Effector memory CD8-positive, alpha-beta T cell (primary cell): ENCODE measurements around the gene ITGAE.
A peak's percentile ranks its signal among the peaks of the same experiment; 100 is the strongest.
"Not testable (repeated sequence)": the region's sequence is repeated elsewhere in the genome, so short reads cannot be mapped to it uniquely, and the experiment has no call there.

ENCODE experiments used
- ATAC-seq: fragments of 150-1000 bp; cut with Tn5 transposase; replicated peaks from 2 replicates; pipeline ENCODE4 v1.10.0; 2021; ENCODE audit warnings: mild to moderate bottlenecking, moderate library complexity
- DNase-seq, 3 experiments: peaks; one replicate each; pipeline ENCODE4 v3.0.0; 2021
- H3K27ac Mint-ChIP-seq, 2 donors: one replicate each; pipeline ENCODE4 v1.8.0; 2022; ENCODE audit warnings: mild to moderate bottlenecking in 2 of 2, mixed read lengths in 2 of 2, moderate library complexity in 2 of 2
- H3K27me3 Mint-ChIP-seq, 2 donors: one replicate each; pipeline ENCODE4 v1.8.0; 2022; ENCODE audit warnings: mixed read lengths in 2 of 2
- H3K36me3 Mint-ChIP-seq: one replicate; pipeline ENCODE4 v1.8.0; 2022; ENCODE audit warnings: mild to moderate bottlenecking, moderate library complexity, mixed read lengths; ENCODE audit not compliant: insufficient read depth
- H3K4me1 Mint-ChIP-seq, 2 donors: one replicate each; pipeline ENCODE4 v1.8.0; 2022; ENCODE audit warnings: low read depth in 2 of 2, mixed read lengths in 2 of 2
- H3K4me3 Mint-ChIP-seq, 2 donors: one replicate each; pipeline ENCODE4 v1.8.0; 2022; ENCODE audit warnings: mild to moderate bottlenecking in 2 of 2, mixed read lengths in 2 of 2, moderate library complexity in 2 of 2
- H3K9me3 Mint-ChIP-seq, 2 donors: one replicate each; pipeline ENCODE4 v1.8.0; 2022; ENCODE audit warnings: mixed read lengths in 2 of 2

ITGAE gene

DNA sequence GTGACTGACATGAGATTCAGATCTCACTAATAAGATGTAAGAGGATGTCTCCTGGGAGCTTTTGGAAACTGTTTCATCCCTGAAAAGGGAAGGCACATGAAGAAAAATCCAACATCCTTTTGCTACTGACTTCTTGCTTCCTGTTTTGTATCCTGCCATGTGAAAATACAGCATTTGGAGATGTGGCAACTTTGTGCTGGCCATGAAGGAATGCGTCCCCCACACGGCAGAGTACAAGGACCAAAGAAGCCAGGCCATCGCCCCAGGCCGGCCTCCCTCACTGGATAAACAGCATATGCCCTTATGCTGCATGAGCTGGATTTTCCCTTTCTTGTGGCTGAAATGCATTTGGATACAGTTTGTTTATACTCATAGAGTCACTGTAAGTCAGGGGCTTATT lies 82.8 kb downstream of the ITGAE start:
- ATAC-seq, result no peak

DNA sequence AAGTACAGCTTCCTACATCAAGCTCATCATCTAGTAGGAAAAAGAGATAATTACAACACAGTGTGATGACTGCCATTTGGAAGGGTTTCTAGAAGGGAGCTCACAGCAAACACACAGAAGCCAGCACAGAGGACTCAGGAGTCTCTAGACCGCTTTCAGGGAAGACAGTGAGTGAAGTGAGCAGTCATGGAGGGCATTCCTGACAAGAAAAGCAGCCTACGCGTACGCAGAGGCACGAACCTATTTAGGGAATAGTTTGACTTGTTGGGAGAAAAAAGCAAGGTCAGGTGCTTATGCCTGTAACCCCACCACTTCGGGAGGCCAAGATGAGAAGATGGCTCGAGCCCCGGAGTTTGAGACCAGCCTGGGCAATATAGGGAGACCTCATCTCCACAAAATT lies 85.7 kb downstream of the ITGAE start:
- ATAC-seq (no peak), DNase-seq (no peak)
- no peaks in the 10 kb centered on the region for H3K9me3 Mint-ChIP-seq
- H3K4me1 Mint-ChIP-seq, result peaks cover 29 to 32% of the 10 kb centered on the region in 2 donors
- peak overlapping the region in 1 of 2 donors; percentile 18 for H3K4me3 Mint-ChIP-seq
- H3K27me3 Mint-ChIP-seq, result no peaks in the 10 kb centered on the region
- H3K27ac Mint-ChIP-seq, result no peak overlapping the region
- peaks cover 56% of the 10 kb centered on the region for H3K36me3 Mint-ChIP-seq

More for the DNA sequence above, 82.8 kb downstream of the ITGAE start:
- no peaks in the 10 kb centered on the region for H3K9me3 Mint-ChIP-seq
- no peak overlapping the region for H3K4me3 Mint-ChIP-seq
- no peak overlapping the region for H3K27ac Mint-ChIP-seq
- DNase-seq, result no peak
- H3K27me3 Mint-ChIP-seq, result no peaks in the 10 kb centered on the region
- peaks cover 70% of the 10 kb centered on the region for H3K36me3 Mint-ChIP-seq
- peaks cover 22 to 33% of the 10 kb centered on the region in 2 donors for H3K4me1 Mint-ChIP-seq

- Mint-ChIP-seq H3K27me3 (no peaks in the 10 kb centered on the region), H3K27ac (peak overlapping the region; percentile 62 to 75), H3K4me1 (peaks cover 31 to 34% of the 10 kb centered on the region in 2 donors), H3K36me3 (peaks cover 38% of the 10 kb centered on the region), H3K4me3 (peak overlapping the region; percentile 59 to 71), H3K9me3 (no peaks in the 10 kb centered on the region)
- ATAC-seq (peak; percentile 5), DNase-seq (peak in 1 of 3 experiments; percentile 21)
These were observed 88.1 kb downstream of the ITGAE start for GRCh38 chr17:3712811-3713463.

GRCh38 chr17:3710951-3711383 lies 90.0 kb downstream of the ITGAE start:
- Mint-ChIP-seq H3K4me1 (peaks cover 28 to 29% of the 10 kb centered on the region in 2 donors), H3K9me3 (no peaks in the 10 kb centered on the region), H3K36me3 (peaks cover 25% of the 10 kb centered on the region), H3K4me3 (peak overlapping the region; percentile 60 to 64), H3K27me3 (no peaks in the 10 kb centered on the region), H3K27ac (peak overlapping the region; percentile 62 to 75)
- peak; percentile 65 to 72 (median 70) for DNase-seq
- ATAC-seq, result peak; percentile 94

DNA sequence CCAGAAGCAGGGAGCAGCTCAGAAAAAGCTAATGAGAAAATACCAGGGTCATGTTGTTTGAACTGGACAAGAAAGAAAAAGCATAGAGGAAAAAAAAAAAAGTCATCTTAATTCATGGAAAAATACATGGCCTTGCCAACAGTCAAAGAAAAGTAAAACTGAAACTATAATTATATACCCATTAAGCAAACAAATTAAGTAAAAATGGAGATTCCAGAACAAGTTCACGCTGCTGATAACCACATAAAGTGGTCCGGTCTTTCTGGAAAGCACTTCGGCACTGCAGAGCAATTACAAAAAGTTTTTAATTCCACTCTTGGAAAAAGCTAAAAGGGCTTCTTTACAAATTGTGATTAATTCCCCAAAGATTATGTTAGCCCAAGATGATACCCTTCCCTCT lies 92.6 kb downstream of the ITGAE start:
- Mint-ChIP-seq H3K4me3 (no peak overlapping the region), H3K27ac (no peak overlapping the region), H3K9me3 (no peaks in the 10 kb centered on the region), H3K4me1 (peaks cover 24 to 26% of the 10 kb centered on the region in 2 donors), H3K36me3 (peaks cover 11% of the 10 kb centered on the region), H3K27me3 (no peaks in the 10 kb centered on the region)
- ATAC-seq (no peak), DNase-seq (no peak)

DNA sequence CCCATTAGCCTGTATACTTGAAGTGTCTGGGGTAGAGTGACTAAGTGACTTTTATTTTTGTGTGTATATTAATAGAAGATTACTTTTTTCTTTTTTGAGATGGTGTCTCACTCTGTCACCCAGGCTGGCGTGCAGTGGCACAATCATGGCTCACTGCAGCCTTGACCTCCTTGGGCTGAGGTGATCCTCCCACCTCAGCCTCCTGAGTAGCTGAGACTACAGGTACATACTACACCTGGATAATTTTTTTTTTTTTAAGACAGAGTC lies 95.3 kb downstream of the ITGAE start:
- not testable (repeated sequence) for H3K27me3 Mint-ChIP-seq, H3K9me3 Mint-ChIP-seq, DNase-seq, ATAC-seq, H3K36me3 Mint-ChIP-seq, H3K27ac Mint-ChIP-seq, H3K4me1 Mint-ChIP-seq, H3K4me3 Mint-ChIP-seq

DNA sequence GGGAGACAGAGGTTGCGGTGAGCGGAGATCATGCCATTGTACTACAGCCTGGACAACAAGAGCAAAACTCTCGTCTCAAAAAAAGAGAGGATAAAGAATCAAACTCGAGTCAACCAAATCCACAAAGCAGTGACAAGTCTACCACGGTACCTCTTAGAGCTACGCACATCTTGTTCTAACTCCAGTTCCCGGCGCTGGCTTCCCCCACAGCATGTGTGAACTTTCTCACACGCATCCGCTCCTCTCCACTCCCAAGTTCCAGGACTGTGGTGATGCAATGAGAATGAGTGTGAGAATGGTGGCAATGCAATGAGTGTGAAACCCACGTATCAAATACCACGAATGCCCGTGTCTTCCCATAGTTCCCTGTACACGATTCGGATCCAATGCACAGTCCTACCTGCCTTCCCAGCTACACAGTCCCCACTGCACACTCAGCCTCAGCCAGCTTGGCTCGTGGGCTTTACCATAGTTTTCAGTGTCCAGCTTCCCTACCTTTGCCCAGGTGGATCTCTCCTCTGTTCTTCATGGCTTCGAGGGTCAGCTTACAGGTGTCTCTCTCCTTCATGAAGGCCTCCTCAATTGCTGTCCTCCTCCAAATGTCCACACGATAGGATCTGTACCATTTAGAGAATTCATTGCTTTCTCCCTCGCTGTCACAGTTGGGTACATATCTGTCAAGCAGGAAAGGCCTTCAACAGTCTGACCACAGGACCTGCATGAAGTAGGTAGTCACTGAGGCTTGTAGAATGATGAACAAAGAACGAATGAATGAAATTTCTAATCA lies 95.9 kb downstream of the ITGAE start:
- Mint-ChIP-seq H3K9me3 (no peaks in the 10 kb centered on the region), H3K27me3 (no peaks in the 10 kb centered on the region), H3K4me1 (peaks cover 3 to 9% of the 10 kb centered on the region in 2 donors), H3K4me3 (no peak overlapping the region), H3K36me3 (peaks cover 6% of the 10 kb centered on the region), H3K27ac (peak overlapping the region in 1 of 2 donors; percentile 67)
- DNase-seq, result no peak
- ATAC-seq, result no peak

- not testable (repeated sequence) for ATAC-seq, H3K9me3 Mint-ChIP-seq, H3K4me3 Mint-ChIP-seq, H3K4me1 Mint-ChIP-seq, H3K27me3 Mint-ChIP-seq, H3K27ac Mint-ChIP-seq, DNase-seq, H3K36me3 Mint-ChIP-seq
These were observed 98.9 kb downstream of the ITGAE start for GRCh38 chr17:3702041-3702539.

- Mint-ChIP-seq H3K27ac (no peak overlapping the region), H3K4me1 (peaks cover 4% of the 10 kb centered on the region in 2 donors), H3K4me3 (no peak overlapping the region), H3K9me3 (no peaks in the 10 kb centered on the region), H3K27me3 (no peaks in the 10 kb centered on the region), H3K36me3 (peaks cover 9% of the 10 kb centered on the region)
- no peak for DNase-seq
- ATAC-seq, result no peak
These were observed 101.0 kb downstream of the ITGAE start for GRCh38 chr17:3699951-3700350.

DNA sequence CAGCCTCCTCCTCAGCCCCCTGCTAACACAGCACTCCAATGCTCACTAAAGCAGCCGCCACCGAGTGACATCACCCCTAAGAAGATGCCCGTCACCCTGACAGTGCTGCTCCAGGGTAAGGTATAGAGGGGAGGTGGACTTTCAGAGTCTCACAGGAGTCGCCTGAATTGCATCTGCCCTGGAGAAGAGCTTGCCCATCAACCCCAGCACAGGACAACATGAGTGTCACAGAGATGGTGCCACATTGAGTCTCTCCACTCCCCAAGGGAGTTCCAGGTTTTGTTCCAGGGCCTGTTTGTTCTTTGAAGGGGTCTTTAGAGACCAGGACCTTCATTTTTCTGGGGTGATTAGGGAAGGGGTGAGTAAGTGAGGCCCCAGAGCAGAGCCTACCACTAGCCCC lies 102.8 kb downstream of the ITGAE start:
- Mint-ChIP-seq H3K27me3 (no peaks in the 10 kb centered on the region), H3K4me3 (no peak overlapping the region), H3K4me1 (peaks cover 14 to 18% of the 10 kb centered on the region in 2 donors), H3K9me3 (no peaks in the 10 kb centered on the region), H3K27ac (no peak overlapping the region), H3K36me3 (peaks cover 11% of the 10 kb centered on the region)
- DNase-seq, result no peak
- no peak for ATAC-seq

- H3K27me3 Mint-ChIP-seq, result no peaks in the 10 kb centered on the region
- peaks cover 11% of the 10 kb centered on the region for H3K36me3 Mint-ChIP-seq
- DNase-seq (no peak), ATAC-seq (no peak)
- H3K9me3 Mint-ChIP-seq, result no peaks in the 10 kb centered on the region
- H3K4me3 Mint-ChIP-seq, result peak overlapping the region in 1 of 2 donors; percentile 91
- H3K4me1 Mint-ChIP-seq, result peaks cover 16 to 23% of the 10 kb centered on the region in 2 donors
- H3K27ac Mint-ChIP-seq, result peak overlapping the region in 1 of 2 donors; percentile 79
These were observed 103.9 kb downstream of the ITGAE start for GRCh38 chr17:3697103-3697476.

DNA sequence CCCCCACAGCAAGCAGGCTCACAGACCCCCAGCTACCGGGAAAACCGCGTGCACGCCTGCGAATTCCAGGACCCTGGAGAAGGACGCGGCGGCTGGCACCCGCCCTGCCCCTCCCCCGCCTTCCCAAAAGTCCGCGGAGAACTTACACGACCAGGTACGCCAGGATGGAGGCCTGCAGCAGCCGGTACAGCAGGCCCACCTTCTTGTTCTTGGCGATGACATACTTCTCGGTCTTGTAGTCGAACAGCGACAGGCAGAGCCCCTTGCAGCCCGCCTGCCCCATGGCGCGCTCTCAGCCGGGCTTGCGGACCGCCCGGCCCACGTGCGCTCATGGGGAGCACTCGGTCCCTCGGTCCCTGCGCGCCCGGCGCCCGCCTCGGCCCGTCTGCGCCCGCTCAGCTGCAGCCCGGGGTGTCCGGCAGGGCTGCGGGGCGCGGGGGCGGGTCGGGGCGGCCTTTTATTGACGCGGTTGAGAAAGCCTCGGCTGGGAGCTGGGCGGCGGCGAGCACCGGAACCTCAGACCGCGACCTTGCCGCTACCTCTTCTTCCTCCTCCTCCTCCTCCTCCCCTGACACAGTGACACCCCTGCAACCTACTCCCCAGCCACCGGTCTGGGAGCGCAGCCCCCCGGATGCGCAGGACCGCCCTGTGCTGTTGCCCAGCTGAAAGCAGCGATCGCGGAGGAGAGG lies 105.1 kb downstream of the ITGAE start, which contains the start of gene P2RX5:
Gene P2RX5 (minus strand): TSS at position 433 of the 689 bp plus-strand sequence. CDS start 150 bp downstream, at position 283.
- Mint-ChIP-seq H3K4me3 (peak within 1 kb of the TSS; percentile 86 to 91), H3K9me3 (no peaks in the 10 kb centered on the region), H3K27me3 (no peaks in the 10 kb centered on the region), H3K27ac (peak within 1 kb of the TSS; percentile 28 to 79), H3K36me3 (peaks cover 14% of the 10 kb centered on the region), H3K4me1 (peaks cover 17 to 23% of the 10 kb centered on the region in 2 donors)
- ATAC-seq (peak; percentile 61), DNase-seq (peak; percentile 23 to 33 (median 27))

DNA sequence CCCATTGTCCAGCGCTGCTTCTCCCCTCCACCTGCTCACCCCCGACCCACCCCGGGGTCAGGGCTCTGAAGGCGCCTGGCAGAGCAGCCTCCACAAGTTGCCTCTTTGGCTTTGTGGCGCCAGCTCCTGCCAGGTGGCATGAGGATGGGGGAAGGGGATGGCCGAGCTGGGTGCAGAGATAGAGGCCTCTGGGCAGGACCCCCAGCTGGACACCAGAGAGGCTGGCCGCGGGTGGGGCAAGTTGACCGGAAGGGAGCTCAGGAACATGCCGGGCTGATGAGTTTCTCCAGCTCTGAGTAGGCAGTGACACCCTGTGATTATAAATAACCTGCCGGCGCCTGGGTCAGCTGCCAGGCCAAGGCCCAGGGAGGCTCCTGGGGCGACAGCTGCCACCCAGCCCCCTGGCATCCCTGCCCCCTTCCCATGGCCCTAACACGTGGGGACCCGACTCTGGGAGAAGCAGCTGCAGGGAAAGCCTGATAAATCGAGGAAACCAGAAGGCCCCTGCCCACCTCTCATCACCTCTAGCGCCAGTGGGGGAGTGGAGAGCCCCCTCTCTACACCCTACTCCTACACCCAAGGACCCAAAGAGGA lies 105.8 kb downstream of the ITGAE start:
- Mint-ChIP-seq H3K9me3 (no peaks in the 10 kb centered on the region), H3K4me3 (peak overlapping the region; percentile 86 to 91), H3K4me1 (peaks cover 17 to 23% of the 10 kb centered on the region in 2 donors), H3K27ac (peak overlapping the region; percentile 28 to 79), H3K27me3 (no peaks in the 10 kb centered on the region), H3K36me3 (peaks cover 17% of the 10 kb centered on the region)
- ATAC-seq (no peak), DNase-seq (no peak)
